Measurements from ENCODE around the gene CLIP3. TPM values are rescaled to one million over a fixed set of nuclear protein-coding genes. Genes with fewer than 3 reads are reported as not detected.

The CLIP3 gene
- total and polyA plus RNA-seq, 11 donors: 1.3 to 8.0 (median 2.8) TPM

DNA sequence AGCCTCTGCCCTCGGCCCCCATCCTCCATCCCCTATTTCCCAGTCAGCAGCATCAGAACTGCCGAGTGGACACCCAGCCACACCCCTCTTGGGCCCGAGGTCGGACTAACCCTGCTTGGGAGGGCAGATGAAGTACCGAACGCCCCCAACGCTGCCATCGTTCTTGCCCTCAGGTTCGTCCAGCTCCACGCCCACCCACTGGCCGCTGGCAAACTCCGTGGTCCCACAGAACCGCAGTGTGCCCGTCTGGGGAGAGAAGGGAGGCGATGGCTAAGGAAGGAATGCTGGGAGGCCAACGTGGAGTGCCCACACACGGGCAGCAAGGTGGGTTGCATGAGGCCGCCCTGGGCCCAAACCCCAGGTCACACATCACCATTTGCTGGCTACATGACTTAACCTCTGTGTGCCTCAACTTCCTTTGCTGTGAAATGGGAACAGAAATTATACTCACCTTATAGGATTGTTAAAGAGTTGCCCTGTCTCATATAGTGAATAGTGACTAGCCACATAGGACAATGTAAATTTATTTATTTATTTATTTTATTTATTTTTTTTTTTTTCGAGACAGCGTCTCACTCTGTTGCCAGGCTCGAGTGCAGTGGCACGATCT is 13.5 kb downstream of the CLIP3 start:
- H3K27ac ChIP-seq: no peak overlapping the region
- peaks cover 0 to 7% (median 5%) of the 10 kb centered on the region in 12 donors for H3K4me1 ChIP-seq
- H3K36me3 ChIP-seq: peaks cover 0 to 48% (median 15%) of the 10 kb centered on the region in 9 donors
- no peaks in the 10 kb centered on the region for H3K27me3 ChIP-seq
- H3K4me3 ChIP-seq: no peak overlapping the region
- no peaks in the 10 kb centered on the region for H3K9me3 ChIP-seq
- TF ChIP-seq, protein P1, sequence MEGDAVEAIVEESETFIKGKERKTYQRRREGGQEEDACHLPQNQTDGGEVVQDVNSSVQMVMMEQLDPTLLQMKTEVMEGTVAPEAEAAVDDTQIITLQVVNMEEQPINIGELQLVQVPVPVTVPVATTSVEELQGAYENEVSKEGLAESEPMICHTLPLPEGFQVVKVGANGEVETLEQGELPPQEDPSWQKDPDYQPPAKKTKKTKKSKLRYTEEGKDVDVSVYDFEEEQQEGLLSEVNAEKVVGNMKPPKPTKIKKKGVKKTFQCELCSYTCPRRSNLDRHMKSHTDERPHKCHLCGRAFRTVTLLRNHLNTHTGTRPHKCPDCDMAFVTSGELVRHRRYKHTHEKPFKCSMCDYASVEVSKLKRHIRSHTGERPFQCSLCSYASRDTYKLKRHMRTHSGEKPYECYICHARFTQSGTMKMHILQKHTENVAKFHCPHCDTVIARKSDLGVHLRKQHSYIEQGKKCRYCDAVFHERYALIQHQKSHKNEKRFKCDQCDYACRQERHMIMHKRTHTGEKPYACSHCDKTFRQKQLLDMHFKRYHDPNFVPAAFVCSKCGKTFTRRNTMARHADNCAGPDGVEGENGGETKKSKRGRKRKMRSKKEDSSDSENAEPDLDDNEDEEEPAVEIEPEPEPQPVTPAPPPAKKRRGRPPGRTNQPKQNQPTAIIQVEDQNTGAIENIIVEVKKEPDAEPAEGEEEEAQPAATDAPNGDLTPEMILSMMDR (IDR thresholded peaks at IDR 0.05): no peak
- no peak for TF ChIP-seq POLR2A (IDR thresholded peaks at IDR 0.05)
- ATAC-seq: no peak
- no peak for DNase-seq
- WGBS, 4 donors: 91 to 94% (median 92%) methylated on average over 17 to 22 of the region's 22 CpGs
- intact Hi-C loops (cut with DNase I): loop anchor here in 1 of 10 donors (5.0 kb wide), 1 partner anchor 33 kb away; the partner anchor contains the start of genes THAP8 and WDR62

- intact Hi-C loops (cut with DNase I): loop anchor here in 3 of 10 donors (1.0 to 5.0 kb wide), 3 partner anchors 19 to 40 kb away; partner anchors contain the start of genes THAP8 (in 3 of the 3), WDR62 (in 3 of the 3) and SDHAF1 (in 1 of the 3)
- Histone ChIP-seq H3K4me3 (peak within 1 kb of the TSS; percentile 44 to 98 (median 74)), H3K36me3 (peaks cover 0 to 12% (median 5%) of the 10 kb centered on the region in 9 donors), H3K27me3 (no peaks in the 10 kb centered on the region), H3K27ac (peak within 1 kb of the TSS; percentile 25 to 89 (median 71)), H3K9me3 (no peaks in the 10 kb centered on the region), H3K4me1 (peaks cover 0 to 21% (median 11%) of the 10 kb centered on the region in 12 donors)
- DNase-seq (peak; percentile 100), ATAC-seq (peak; percentile 98 to 100 (median 100))
- WGBS, 4 donors: 2 to 3% (median 2%) methylated on average over 41 to 42 of the region's 42 CpGs
- TF ChIP-seq POLR2A (IDR thresholded peaks at IDR 0.05): peak in 1 of 2 donors; percentile 13
- TF ChIP-seq, protein P1 (IDR thresholded peaks at IDR 0.05): peak in 1 of 12 donors; percentile 15
Measured at GRCh38 chr19:36014012-36014924, 18.4 kb downstream of the CLIP3 start, which contains the start of gene ALKBH6. ALKBH6 (minus strand) TSS chr19:36014213; CDS start chr19:36013397, 816 bp downstream.

DNA sequence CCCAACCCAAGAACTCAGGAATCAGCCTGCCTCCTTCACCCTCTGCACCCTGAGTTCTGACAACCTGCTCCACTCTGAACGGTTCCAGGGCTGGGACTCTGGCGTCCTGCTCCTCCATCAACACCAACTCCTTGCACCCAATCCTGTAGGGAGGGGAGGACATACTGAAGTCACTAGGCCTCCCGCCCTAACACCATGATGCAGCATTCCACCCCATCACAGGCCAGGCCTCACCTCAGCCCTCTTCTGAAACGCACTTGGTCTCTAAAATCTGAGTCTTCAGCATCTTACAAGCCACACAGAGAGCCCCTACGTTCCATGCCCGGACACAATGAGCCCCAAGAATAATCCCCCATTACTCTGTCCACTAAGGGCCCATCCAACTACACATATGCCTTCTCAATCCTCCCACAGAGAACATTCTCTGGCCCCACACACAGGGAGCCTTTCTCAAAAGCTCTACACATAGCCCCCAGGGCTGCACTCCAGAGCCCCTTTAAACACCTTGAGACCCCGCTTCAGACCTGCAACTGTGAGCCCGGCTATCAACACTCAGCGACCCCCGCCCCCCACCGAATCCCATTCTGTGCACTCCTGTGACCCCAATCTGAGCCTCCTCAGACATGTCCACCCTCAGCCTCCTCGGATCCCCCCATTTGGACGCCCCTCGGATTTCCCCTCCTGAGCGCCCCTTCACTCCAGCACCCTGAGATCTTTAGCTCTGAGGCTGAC is 19.2 kb downstream of the CLIP3 start:
- no peaks in the 10 kb centered on the region for H3K27me3 ChIP-seq
- DNase-seq (no peak), ATAC-seq (no peak)
- 24 to 30% (median 29%) methylated on average over 13 to 15 of the region's 15 CpGs for WGBS, 4 donors
- H3K27ac ChIP-seq: peak overlapping the region; percentile 25 to 89 (median 71)
- no peaks in the 10 kb centered on the region for H3K9me3 ChIP-seq
- no peak for TF ChIP-seq POLR2A (IDR thresholded peaks at IDR 0.05)
- TF ChIP-seq, protein P1 (IDR thresholded peaks at IDR 0.05): no peak
- H3K36me3 ChIP-seq: peaks cover 0 to 12% (median 5%) of the 10 kb centered on the region in 9 donors
- intact Hi-C loops (cut with DNase I): loop anchor here in 3 of 10 donors (1.0 to 5.0 kb wide), 3 partner anchors 18 to 41 kb away; partner anchors contain the start of genes THAP8 (in 3 of the 3), WDR62 (in 3 of the 3) and SDHAF1 (in 1 of the 3)
- peak overlapping the region; percentile 44 to 98 (median 74) for H3K4me3 ChIP-seq
- peaks cover 0 to 30% (median 16%) of the 10 kb centered on the region in 12 donors for H3K4me1 ChIP-seq

All from heart left ventricle (tissue), 16 donors.